HTR-8/SVneo (cell line): Measurements from ENCODE around the gene HOXB5.
A peak's percentile ranks its signal among the peaks of the same experiment; 100 is the strongest.

Experiments used
- DNase-seq: peaks from one replicate; pipeline ENCODE4 v3.0.0; 2011; ENCODE audit warnings: low spot score, mixed read lengths; ENCODE audit not compliant: insufficient read length
- FAIRE-seq: peaks from 2 replicates; lab custom pipeline; 2011; peaks lifted over from hg19 to GRCh38; lab: Jason Lieb, UNC

HOXB5 gene

DNA sequence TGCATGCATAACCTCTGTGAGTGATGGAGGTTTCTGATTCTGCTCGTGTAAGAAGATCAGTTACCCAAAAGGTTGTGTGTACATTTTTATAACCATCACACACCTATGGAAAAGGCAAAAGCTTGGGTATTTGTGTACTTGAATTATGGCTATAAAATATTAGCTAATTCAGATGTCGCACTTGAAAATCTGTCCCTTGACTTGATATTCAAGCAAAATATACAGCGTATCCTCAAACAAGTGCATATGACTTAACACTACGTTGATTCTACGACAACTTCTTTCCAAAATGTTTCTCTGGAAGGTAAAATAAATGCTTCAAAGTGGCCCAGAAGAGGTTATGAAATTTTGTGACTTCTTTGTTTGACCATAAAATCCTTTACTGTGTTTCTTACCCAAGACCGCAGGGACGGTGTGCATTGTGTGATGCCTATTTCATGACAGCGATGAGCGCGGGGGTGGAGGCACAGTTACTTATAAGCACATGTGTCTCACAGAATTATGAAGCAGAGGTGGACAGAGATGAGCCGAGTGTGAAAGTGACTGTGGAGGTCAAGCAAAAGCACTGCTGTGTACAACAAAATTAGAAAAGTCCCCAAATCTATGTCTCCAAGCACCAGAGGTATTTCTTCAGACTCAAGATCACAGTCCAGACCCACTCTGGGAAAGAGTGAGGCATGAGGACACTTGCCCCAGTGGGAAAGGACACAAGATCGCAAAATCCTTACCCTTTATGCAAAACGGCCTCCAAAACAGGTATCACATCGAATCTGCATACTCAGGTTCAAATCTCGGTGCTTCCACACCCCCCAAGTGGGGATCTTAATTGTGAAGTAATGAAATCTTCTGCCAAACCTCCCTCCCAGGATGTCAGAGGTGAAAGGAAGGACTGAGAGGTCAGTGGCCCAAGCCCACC is 36.7 kb upstream of the HOXB5 start:
- FAIRE-seq (no peak), DNase-seq (no peak)

DNA sequence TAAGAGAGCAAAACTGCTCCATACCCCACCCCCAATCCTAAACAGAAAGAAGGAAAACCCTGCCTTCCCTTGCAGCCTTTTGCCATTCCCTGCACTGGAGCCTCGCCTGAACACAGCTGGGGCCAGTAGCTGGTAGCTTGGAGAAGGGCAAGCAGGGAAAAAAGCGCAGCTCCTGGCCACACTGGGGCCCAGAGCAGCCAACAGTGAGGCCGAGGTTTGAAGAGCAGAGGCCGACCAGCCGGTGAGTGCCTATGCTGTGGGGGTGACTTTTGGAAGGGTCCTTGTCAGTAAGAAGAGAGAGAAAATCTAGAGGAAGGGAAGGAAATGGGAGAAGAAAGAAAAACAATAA is 35.8 kb upstream of the HOXB5 start:
- DNase-seq (no peak), FAIRE-seq (no peak)

DNA sequence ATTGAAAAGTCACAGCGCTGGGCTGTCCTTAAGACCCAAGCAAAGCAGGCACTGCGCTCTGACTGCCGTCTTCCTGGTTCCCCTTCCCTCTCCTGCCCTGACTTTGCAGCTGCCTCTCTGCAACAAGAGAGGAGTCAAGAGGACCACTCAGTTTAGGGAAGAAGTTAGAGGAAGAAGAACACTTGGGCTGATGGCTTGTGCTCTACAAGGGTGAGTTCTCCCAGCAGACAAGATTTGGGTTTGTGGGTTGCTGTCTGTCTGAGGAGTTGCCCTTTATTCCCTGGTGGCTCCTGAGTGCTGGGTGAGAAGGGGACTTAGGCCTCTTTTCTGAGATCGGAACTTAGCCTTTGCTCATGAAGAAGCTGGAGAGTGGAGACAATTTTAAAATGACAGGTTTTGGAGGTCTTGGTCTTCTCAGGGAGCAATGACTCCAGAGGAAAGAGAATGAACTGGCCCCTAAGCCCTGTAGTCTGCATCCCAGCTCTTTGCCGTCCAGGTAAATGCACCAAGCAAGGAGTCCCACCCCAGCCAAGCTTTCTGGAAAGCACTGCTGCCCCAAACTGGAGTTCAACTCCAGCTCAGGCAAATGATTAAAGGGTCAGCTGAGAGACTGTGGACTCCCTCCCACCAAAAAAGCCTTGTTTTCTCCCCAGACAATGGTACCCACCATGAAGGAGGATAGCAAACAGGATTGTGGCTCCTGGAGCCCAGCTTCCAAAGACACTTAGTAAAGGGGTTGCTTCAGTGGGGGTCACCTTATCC is 35.3 kb upstream of the HOXB5 start:
- DNase-seq (no peak), FAIRE-seq (peak; percentile 67)

DNA sequence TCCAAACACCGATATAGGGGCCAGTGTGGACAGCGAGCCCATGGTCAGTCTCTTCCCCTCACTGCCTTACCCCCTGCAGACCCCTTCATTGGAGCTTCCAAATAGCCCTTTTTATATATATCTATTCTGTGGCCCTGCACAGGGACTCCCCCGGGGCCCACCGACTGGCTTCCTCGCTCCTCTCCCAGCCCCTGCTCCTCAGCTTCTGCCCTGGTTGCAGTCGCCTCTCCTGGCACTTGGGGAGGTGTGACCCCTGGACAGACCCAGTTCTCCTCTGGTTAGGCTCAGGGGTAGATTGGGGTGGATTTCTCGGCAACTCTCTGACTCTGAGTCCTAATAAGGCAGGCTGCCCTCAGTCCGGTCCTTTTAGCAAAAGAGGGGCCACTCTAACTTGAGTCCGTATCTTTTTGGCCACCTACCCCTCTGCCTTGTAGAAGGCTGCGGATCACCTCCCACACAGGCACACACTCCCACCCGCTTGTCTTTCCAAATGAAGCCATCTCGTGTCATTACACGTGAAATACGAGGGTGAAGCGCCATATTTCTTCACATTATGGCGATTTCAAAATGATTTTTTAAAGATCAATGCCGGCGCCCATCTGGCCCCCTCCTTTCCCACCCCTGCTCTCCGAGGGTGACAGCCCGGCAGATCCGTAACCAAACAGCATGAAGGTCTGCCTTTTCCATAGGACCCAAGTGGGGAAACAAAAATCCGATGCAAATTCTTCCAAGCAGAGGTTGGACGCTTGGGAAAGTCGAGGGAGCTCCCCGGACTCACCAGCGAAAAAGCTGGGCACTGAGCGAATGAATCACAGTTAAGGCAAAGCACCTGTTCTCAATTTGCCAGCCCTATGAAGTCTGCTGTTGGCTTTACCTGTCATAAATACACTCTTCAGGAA is 34.3 kb upstream of the HOXB5 start:
- FAIRE-seq (peak; percentile 88), DNase-seq (no peak)

DNA sequence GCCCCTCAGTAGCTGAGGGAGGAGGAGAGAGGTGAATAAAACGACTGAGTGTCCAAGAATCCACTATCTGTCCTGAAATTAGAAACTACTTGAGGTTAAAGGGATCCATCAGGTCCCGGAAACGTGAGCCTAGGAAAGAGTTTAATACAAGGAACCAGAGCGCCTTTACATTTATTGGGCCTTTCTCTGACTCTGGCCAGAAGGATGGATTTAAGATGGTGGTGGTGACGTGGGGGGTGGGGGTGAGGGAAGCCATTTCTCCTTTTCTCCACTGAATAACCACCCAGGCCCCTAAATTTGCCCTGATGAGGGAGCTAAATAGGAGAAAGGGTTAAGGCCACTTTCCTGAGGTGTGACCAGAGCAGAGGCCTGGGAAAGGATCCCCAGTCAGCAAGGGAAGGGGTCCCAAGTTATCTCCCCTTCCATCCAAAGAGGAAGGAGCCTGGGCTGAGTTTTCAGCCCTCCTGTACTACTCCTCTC is 33.6 kb upstream of the HOXB5 start:
- FAIRE-seq (no peak), DNase-seq (no peak)

DNA sequence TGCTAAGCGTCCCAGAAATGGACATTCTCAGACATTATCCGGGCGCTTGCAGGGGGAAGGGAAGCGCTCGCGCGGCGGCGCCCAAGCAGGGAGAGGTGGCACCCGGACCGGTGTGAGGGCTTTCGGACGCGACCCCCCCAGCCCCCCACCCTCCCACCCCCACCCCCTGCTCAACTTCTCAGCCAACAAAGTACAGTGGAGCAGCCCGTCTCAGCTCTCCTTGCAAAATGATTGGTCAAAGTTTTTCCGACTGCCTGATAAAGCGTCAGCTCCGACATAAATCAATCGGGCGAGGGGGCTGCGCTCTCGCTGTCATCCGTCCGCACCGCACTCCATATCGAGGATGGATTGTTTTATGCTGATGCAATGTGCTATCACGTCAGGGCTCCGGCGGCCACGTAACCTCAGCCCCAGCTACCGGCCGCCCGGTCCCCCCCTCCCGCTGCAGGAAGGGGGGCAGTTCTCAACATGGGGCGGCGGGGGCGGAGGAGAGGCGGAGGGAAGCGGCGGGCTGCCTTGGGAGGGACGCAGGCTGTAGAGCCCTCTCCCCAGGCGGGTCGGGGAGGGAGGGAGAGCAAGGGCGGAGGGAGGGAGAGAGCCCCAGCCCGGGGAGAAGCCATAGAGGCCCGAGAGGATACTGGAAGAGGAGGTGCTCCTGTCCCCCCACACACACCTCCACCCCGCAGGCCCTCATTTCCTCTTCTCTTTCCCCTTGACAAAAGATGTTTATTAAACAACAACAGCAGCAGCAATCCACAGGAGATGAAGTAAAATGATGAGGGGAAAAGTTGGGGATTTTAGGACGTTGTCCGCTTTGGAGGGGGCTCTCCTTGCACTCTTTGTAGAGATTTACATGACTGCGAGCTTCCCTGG is 32.9 kb upstream of the HOXB5 start, which contains the start of gene HOXB9:
Gene HOXB9, minus strand, starts transcription at position 114 of the 873 bp plus-strand sequence. Its CDS starts 89 bp downstream, at position 25.
- FAIRE-seq (peak; percentile 100), DNase-seq (peak; percentile 97)

DNA sequence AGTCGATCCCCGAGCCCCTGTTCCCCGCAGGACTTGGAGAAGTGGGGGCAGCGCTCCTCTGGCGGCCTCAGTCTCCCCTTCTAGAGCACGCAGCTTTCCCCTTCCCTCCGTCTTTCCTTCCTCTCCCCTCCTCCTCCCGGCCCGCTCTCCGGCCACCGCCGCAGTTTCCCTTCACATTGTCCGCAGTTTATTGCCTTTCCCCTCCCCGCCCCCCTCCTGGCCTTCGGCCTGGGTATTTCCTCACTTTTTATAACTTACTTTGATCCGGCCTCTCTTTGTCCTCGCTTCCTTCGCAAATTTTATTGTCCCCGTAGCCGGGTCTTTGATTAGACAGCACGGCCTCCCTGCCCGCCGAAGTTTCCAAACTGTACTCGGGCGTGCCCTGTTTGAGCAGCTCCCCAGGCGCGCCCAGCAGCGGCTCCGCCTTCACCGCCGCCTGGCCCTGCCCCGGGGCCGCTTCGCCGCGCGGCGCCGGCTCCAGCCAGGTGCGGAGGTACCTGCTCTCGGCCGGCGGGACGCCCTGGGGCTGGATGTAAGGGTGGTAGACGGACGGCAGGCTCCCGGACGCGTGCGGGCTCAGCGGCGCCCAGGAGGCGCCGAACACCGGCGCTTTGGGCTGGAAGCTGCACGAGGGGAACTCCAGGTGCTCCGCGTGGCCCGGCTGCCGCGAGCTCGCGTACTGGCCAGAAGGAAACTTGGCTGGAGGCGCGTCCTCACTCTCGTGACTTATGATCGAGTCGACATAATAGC is 32.1 kb upstream of the HOXB5 start:
- FAIRE-seq = no peak
- peak; percentile 75 for DNase-seq

DNA sequence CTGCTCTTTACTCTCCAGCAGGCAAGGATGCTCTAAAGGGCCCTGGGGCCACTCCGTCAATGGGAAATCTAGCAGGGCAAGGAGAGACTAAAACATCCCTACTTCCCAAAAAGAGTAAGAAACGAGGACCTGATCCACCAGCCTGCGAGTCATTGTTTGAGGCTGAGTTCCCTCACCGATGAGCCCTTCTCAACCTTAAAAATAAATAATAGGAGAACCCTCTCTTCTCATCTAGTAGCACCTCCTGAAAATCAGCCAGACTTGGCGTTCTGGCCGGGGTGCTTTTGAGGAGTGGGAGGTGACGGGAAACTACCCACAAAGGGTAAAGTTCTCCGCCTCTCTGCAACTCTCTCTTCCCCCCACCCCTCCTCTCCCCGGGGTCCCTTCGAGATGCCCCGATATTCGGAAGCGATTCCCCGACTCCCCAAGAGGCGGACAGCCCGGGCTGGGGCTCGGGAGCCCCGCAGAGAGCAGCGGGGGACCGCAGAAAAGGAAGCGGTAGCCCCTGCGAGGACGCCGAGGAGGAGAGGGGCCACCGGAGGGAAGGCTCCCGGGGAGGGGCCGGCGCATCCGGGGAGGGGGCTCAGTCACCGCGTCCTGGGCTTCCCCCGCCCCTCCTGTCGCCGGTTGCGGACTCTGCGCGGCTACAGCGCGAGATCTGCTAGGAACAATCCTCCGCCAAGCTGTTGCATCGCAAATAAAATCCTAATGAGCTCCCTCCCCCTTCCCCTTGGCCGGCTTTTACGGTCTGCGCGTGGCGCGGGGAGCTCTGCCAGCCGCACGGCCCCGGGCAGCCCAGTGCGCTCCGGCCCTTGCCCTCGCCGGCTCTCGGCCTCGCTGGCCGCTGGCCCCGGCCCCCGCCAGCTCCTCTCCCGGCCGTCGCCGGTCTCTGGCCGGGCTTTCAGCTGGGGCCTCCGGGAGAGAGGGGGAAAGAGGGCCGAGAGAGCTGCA is 31.2 kb upstream of the HOXB5 start:
- DNase-seq = peak; percentile 53
- peak; percentile 93 for FAIRE-seq

DNA sequence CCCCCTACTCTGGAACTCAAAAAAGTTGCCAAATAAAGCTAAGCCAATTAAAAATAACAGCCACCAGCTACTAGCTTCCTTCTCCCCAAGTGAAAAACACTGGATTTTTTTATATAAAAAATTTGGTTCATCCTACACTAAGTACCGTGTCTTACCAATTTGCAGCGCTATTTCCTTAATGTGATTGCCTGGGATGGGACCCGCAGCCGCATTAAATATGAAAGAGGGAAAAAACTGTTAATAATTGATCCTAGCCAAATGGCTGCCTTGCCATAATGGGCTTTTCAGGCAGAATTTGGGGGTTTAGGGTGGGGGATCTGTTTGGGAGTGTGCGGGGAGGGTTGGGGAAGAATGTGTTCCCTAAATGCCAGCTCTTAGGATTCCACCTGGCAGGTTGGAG is 30.5 kb upstream of the HOXB5 start:
- DNase-seq (no peak), FAIRE-seq (no peak)

DNA sequence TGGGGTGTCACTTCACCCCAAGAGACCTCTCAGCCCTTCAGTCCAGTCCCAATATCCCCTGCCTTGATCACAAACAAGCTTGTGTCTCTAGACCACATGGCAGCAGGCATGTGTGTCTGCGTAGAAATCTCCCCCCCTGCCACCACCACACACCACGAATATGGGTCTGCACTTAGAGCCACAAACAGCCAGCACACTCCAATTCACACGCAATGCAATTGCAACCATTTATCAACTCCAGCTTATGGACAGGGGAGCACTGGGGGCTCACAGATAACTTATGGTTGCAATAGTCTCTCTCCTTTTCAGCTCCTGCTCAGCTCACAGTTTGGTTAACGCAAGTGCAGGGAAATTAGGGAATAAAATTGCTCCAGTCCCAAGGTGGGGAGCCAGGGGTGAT is 30.0 kb upstream of the HOXB5 start:
- DNase-seq (no peak), FAIRE-seq (peak; percentile 80)

DNA sequence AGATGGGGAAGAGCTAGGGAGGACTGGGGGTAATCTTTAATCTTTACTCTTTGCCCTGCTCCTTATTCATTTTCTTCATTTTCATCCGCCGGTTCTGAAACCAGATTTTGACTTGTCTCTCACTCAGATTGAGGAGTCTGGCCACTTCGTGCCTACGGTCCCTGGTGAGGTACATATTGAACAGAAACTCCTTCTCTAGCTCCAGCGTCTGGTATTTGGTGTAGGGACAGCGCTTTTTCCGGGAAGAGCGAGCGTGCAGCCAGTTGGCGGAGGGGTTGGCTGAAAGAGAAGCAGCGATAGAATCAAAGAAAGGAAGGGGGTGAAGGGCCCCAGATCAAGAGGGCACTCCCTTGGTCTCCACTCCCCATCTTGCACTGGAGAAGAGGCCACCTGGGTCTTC is 29.3 kb upstream of the HOXB5 start:
- DNase-seq (no peak), FAIRE-seq (no peak)

DNA sequence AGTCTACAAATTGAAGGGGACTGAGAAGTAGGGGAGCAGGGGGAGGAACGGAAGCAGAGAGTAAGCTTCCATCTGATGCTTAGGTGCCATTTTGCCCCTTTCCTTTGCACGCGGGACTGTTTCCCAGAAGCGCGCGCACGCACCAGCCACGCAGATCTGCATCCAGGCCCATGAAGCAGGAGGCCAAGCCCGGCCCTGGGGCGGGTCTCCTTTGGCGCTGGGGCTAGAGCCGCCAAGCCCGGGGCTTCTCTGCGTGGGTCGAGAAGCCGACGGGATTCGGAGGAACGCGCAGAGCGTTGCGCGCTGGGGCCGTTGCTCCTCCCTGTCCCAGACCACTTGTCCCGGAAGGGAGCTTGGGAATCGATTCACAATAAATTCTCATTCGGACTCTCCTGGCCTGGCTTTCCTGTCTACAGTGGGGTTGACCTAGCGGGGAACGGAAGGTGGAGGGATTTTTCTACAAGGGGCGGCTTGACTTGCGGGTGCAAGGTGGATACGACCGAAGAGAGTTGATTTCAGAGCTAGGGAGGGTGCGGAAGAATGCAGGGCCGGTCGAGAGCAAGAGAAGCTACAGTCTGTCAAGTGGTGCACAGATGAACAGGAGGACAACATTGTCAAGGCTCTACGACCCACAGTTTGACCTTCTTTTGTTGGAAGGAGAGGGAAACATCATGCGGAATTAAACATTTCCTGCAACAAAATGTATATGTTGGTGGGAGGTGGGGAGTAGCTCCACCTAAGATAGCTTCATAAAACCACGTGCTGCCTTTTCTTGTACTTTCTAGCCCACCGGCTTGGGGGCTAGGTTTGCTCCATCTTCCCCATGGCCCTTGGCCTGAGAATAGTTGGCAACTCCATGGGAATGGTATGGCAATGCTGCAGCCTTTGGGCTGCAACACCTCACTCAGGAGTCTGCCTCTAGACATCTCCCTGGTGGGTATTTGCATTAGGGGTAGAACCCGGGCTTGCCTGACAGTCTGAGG is 28.1 kb upstream of the HOXB5 start:
- DNase-seq = no peak
- peak; percentile 55 for FAIRE-seq

DNA sequence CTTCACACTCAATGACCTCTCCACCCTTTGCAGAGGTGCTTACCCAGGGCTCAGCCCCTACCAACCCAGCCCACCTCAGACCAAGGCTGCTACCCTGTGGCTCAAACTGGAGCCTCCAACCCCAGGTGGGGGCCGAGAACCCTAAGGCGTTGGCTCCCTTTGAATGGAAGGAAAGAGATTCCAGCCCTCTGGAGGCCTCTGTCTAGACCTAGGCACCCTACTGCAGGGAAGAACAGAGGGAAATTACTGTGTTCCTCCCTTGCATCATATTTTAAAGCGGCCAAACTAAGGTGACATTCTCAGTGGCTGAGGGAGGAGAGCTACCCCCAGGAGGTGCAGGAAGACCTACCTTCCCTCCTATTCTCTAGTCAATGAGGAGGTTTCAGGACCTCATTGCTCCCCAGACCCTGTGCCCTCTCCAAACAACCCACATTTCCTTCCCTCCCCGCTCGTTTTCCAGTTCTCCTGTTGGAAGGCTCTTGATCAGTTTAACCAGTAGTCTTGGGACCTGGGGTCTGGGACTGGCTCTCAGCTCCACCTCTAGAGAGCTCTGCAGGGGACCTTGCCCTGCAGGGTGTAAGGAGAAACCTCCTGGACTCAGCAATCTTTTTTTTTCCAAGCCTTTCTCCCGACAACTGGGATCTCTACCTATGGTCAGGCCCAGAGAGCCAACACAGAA is 27.0 kb upstream of the HOXB5 start:
- FAIRE-seq = no peak

DNA sequence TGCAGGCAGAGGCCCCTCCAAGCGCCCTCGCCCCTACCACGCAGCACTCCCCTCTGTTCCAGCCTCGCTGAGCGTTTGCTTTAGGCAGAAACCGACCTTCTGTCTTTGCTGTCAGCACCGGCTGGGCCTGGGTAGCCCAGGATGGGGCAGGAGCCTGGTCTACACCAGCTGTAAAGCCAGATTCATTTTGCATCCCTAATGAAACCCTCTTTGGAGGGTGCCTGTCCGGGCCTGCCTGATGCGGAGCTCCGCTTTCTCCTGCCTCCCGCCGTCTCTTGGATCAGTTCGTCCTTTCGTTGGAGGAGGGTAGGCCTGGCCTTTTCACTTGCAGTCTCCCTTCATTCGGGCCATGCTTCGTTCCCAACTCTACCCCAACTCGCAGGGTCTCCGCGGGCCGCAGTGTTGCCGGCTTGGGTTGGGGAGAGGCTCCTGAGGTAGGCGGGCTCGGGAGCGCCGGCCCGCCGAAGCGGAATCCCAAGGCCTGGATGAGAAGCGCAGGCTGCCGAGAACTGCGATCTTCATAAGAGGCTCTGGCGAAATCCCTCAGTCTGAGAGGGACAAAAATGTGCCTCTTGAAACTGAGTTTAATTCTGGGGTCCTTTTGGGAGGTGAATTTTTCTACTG is 26.4 kb upstream of the HOXB5 start:
- DNase-seq (no peak), FAIRE-seq (no peak)

More for the DNA sequence above, 27.0 kb upstream of the HOXB5 start:
- no peak for DNase-seq

DNA sequence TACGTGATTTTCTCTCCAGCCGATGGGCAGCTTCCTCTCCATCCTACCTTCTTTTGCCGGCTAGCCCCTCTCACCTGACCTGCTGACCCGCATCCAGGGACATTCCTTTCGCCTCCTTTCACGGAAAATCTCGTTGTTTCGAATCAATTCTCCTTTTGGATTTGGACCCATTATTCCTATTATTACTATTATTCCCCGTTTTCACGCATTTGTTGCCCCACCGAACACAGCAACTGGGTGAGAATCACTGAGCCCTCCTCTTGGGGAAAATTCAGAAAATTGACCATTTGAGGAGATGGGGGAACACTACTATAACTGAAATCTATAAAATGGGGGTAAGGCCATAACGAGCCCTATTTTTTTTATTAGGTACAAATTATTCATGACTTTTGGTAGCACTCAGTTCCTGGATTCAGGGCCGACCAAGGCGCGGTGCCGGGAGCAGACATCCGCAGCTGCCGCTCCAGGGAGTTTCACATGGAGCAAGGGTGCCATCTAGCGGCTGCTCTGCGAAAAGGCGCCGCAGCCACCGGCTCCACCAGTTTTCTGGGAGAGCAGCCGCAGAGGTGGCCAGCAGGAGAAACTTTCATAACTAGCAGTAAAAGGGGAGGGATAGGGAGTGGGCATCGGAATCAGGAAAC is 24.8 kb upstream of the HOXB5 start:
- peak; percentile 96 for DNase-seq
- peak; percentile 86 for FAIRE-seq
